Prostate gland (tissue), 2 donors: ENCODE data around the gene USP32.

Experiments used
- CTCF ChIP-seq, 4 experiments: fragments of 200-600 bp in 2 of 4; fragments of 450-650 bp in 2 of 4; sonication (generic) in 2 of 4; IDR thresholded peaks; 1 replicate in 3 of 4; 2 replicates in 1 of 4; pipeline ENCODE4 v1.5.1; 2016 to 2019; ENCODE audit warnings: antibody characterized with exemption in 4 of 4, mild to moderate bottlenecking in 2 of 4, moderate library complexity in 2 of 4
- POLR2A ChIP-seq: fragments of 450-650 bp; IDR thresholded peaks from one replicate; pipeline ENCODE4 v1.6.1; 2016; ENCODE audit warnings: antibody characterized with exemption, mild to moderate bottlenecking
- POLR2AphosphoS5 ChIP-seq: sonication (generic); formaldehyde crosslinking; IDR thresholded peaks from one replicate; pipeline ENCODE4 v1.6.1; 2017; ENCODE audit warnings: antibody characterized with exemption

GRCh38 chr17:60244656-60245055 lies 147.3 kb downstream of the USP32 start:
- TF ChIP-seq CTCF (IDR thresholded peaks at IDR 0.05) = no peak
- no peak for TF ChIP-seq POLR2AphosphoS5
- no peak for TF ChIP-seq POLR2A
